Loucy (cell line): Measurements from ENCODE around the gene PTPRN2.

Source experiments
- H2AFZ ChIP-seq: fragments of 200-600 bp; sonication (generic); 2 replicates; pipeline ENCODE4 v1.6.0; 2016; ENCODE audit warnings: antibody characterized with exemption, mild to moderate bottlenecking, low read length, moderate library complexity
- H3F3A ChIP-seq: fragments of 200-600 bp; 2 replicates; pipeline ENCODE4 v1.6.0; 2016; ENCODE audit warnings: antibody characterized with exemption, low read depth, mild to moderate bottlenecking
- H3K27me3 ChIP-seq: fragments of 200-600 bp; sonication (generic); 2 replicates; pipeline ENCODE4 v1.6.1; 2014; ENCODE audit warnings: low read length, mild to moderate bottlenecking; ENCODE audit not compliant: insufficient read depth, poor library complexity, severe bottlenecking
- H3K36me3 ChIP-seq: fragments of 200-600 bp; sonication (generic); 2 replicates; pipeline ENCODE4 v1.6.1; 2016; ENCODE audit warnings: low read length; ENCODE audit not compliant: insufficient read depth
- H3K4me1 ChIP-seq: fragments of 200-600 bp; sonication (generic); 2 replicates; pipeline ENCODE4 v1.5.1; 2014; ENCODE audit warnings: low read length, mild to moderate bottlenecking; ENCODE audit not compliant: insufficient read depth, poor library complexity, severe bottlenecking
- H3K4me2 ChIP-seq: fragments of 200-600 bp; sonication (generic); 2 replicates; pipeline ENCODE4 v1.6.0; 2014; ENCODE audit warnings: antibody characterized with exemption, low read length, low read depth, mild to moderate bottlenecking; ENCODE audit not compliant: poor library complexity, severe bottlenecking
- H3K4me3 ChIP-seq: fragments of 200-600 bp; sonication (generic); 2 replicates; pipeline ENCODE4 v1.5.1; 2014; ENCODE audit warnings: low read length, mild to moderate bottlenecking, mixed read lengths; ENCODE audit not compliant: poor library complexity, severe bottlenecking
- H3K79me2 ChIP-seq: fragments of 200-600 bp; sonication (generic); 2 replicates; pipeline ENCODE4 v1.6.1; 2014; ENCODE audit warnings: low read length; ENCODE audit not compliant: insufficient read depth
- H3K9ac ChIP-seq: fragments of 200-600 bp; sonication (generic); 2 replicates; pipeline ENCODE4 v1.6.0; 2014; ENCODE audit warnings: mild to moderate bottlenecking, low read depth, low read length, moderate library complexity; ENCODE audit not compliant: poor library complexity, severe bottlenecking
- H3K9me2 ChIP-seq: fragments of 200-600 bp; sonication (generic); replicated peaks from 2 replicates; pipeline ENCODE4 v1.6.1; 2016; ENCODE audit warnings: low read depth, low read length, mixed read lengths
- H3K9me3 ChIP-seq: fragments of 200-600 bp; sonication (generic); 2 replicates; pipeline ENCODE4 v1.6.1; 2014; ENCODE audit warnings: mild to moderate bottlenecking, antibody characterized with exemption, low read length, low read depth; ENCODE audit not compliant: insufficient read depth
- H4K20me1 ChIP-seq: fragments of 200-600 bp; sonication (generic); 2 replicates; pipeline ENCODE4 v1.6.0; 2014; ENCODE audit warnings: antibody characterized with exemption, low read length, mild to moderate bottlenecking; ENCODE audit not compliant: insufficient read depth, poor library complexity, severe bottlenecking
- EZH2phosphoT487 ChIP-seq: fragments of 200-600 bp; IDR thresholded peaks from 2 replicates; pipeline ENCODE4 v1.6.1; 2018; ENCODE audit warnings: antibody characterized with exemption, mild to moderate bottlenecking, moderate library complexity, borderline replicate concordance
- TF ChIP-seq, protein P1 (sequence below): fragments of 200-600 bp; sonication (generic); conservative IDR thresholded peaks from 2 replicates; pipeline ENCODE4 v1.5.1; 2014; ENCODE audit warnings: mild to moderate bottlenecking, antibody characterized with exemption, low read length

PTPRN2 gene

DNA sequence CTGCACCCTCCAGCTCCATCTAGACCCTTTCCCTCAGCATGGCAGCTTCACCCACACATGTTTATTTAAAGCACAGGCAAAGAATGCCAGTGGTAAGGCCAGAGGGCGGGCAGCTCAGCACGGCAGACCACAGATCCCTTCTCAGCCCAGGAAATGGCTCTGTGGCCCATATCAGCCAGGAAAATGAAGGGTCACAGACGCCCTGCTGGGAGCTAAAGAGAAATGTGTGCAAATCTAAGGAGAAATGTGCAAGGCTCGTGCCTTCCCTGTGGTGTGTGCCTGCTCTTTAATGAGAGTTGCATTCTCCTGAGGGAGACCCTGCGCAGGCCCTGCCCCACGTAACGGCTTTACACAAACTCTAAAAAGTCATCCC lies 23.0 kb downstream of the PTPRN2 start:
- Histone ChIP-seq H3K79me2 (no peaks in the 10 kb centered on the region), H3K9ac (no peak overlapping the region), H3F3A (no peaks in the 10 kb centered on the region), H3K9me2 (no peaks in the 10 kb centered on the region), H3K9me3 (peaks cover 27% of the 10 kb centered on the region; the same call in 1 of the 2 replicates), H3K4me1 (no peaks in the 10 kb centered on the region), H3K4me2 (no peak overlapping the region), H2AFZ (no peak overlapping the region), H3K27me3 (no peaks in the 10 kb centered on the region), H3K4me3 (no peak overlapping the region), H3K36me3 (no peaks in the 10 kb centered on the region), H4K20me1 (no peaks in the 10 kb centered on the region)
- TF ChIP-seq, protein P1, sequence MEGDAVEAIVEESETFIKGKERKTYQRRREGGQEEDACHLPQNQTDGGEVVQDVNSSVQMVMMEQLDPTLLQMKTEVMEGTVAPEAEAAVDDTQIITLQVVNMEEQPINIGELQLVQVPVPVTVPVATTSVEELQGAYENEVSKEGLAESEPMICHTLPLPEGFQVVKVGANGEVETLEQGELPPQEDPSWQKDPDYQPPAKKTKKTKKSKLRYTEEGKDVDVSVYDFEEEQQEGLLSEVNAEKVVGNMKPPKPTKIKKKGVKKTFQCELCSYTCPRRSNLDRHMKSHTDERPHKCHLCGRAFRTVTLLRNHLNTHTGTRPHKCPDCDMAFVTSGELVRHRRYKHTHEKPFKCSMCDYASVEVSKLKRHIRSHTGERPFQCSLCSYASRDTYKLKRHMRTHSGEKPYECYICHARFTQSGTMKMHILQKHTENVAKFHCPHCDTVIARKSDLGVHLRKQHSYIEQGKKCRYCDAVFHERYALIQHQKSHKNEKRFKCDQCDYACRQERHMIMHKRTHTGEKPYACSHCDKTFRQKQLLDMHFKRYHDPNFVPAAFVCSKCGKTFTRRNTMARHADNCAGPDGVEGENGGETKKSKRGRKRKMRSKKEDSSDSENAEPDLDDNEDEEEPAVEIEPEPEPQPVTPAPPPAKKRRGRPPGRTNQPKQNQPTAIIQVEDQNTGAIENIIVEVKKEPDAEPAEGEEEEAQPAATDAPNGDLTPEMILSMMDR: no peak
- no peak for TF ChIP-seq EZH2phosphoT487

DNA sequence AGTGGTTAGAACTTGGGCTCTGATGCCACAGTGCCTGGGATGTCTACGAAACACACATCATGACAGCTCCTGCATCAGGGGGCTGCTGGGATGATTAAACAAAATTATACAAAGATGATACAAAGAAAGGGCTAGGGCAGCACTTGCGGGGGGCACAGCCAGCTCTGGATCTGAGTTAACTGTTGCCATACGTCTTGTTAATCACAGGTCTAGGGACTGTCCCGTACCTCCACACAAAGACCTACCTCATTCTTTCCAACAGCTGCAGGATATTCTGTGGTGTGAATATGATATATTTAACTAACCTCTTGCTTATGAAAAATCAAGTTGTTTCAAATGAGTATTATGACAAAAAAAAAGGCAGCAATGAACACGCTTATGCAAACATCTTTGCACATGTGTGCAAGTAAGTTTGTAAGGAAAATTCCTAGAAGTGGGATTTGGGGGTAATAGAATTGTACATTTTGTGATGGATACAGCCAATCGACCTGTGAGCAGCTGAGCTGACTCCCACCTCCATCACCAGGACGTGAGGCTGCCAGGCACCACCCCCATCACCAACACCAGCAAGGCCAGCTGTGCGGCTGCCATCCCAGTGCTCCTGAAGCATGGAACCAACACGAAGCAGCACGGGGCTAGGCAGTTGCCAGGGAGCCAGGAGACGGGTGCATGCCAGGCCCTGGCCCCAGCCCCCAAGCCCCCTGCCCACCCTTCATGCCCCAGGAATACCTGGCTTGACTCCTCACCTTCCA lies 23.5 kb downstream of the PTPRN2 start:
- no peak for TF ChIP-seq EZH2phosphoT487
- TF ChIP-seq, protein P1: no peak
- Histone ChIP-seq H3K4me2 (no peak overlapping the region), H3K36me3 (no peaks in the 10 kb centered on the region), H3K9me2 (no peaks in the 10 kb centered on the region), H4K20me1 (no peaks in the 10 kb centered on the region), H2AFZ (no peak overlapping the region), H3K9me3 (peaks cover 30% of the 10 kb centered on the region; the same call in 1 of the 2 replicates), H3K79me2 (no peaks in the 10 kb centered on the region), H3K27me3 (no peaks in the 10 kb centered on the region), H3K4me3 (no peak overlapping the region), H3K9ac (no peak overlapping the region), H3F3A (no peaks in the 10 kb centered on the region), H3K4me1 (no peaks in the 10 kb centered on the region)

DNA sequence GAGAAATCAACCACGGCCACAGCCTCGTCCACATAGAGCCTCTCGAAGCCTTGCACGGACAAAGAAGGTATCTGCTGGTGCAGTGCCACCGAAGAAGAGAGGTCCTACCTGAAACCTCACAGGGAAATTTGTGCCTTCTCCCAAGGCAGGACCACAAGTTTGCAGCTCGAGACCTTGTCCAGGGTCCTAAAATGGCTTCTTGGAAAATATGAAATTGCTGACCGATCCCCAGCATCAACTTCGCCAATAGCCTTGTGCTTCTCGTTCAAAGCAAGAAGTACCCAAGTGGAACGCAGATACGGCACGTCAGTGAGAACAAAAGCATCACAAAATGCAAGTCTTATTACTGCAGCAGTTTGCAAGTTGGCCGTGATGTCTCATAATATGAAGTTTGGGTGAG lies 24.6 kb downstream of the PTPRN2 start:
- Histone ChIP-seq H3F3A (no peaks in the 10 kb centered on the region), H2AFZ (no peak overlapping the region), H3K79me2 (no peaks in the 10 kb centered on the region), H4K20me1 (no peaks in the 10 kb centered on the region), H3K9ac (no peak overlapping the region), H3K4me2 (no peak overlapping the region), H3K9me2 (no peaks in the 10 kb centered on the region), H3K9me3 (peaks cover 30% of the 10 kb centered on the region; the same call in 1 of the 2 replicates), H3K27me3 (no peaks in the 10 kb centered on the region), H3K36me3 (no peaks in the 10 kb centered on the region), H3K4me1 (no peaks in the 10 kb centered on the region), H3K4me3 (no peak overlapping the region)
- no peak for TF ChIP-seq EZH2phosphoT487
- TF ChIP-seq, protein P1: no peak
